Epidermal melanocyte (primary cell): ENCODE data around the gene PHGDH.

Experiments
- DNase-seq: peaks from one replicate; pipeline ENCODE4 v3.0.0; 2011; ENCODE audit warnings: low spot score; ENCODE audit not compliant: insufficient read length

PHGDH gene

DNA sequence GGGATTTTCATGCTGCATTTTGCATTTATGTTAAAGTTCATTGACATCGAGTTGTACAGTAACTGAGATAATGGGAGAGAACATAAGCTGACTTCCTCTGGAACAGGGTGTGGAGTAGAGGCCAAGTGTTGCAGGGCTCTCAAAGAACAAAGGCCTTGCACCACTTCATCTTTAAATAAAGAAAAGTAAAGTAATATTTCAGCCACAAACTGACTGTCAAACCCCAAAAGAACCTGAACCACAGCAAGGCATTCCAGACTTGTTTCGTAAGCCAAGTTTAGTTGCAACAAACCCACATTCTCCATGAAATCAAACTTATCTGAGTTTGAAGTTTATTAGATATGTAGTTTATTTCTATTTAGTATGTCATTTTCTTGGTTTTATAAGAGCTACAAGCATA lies 76.0 kb downstream of the PHGDH start:
- no peak for DNase-seq

DNA sequence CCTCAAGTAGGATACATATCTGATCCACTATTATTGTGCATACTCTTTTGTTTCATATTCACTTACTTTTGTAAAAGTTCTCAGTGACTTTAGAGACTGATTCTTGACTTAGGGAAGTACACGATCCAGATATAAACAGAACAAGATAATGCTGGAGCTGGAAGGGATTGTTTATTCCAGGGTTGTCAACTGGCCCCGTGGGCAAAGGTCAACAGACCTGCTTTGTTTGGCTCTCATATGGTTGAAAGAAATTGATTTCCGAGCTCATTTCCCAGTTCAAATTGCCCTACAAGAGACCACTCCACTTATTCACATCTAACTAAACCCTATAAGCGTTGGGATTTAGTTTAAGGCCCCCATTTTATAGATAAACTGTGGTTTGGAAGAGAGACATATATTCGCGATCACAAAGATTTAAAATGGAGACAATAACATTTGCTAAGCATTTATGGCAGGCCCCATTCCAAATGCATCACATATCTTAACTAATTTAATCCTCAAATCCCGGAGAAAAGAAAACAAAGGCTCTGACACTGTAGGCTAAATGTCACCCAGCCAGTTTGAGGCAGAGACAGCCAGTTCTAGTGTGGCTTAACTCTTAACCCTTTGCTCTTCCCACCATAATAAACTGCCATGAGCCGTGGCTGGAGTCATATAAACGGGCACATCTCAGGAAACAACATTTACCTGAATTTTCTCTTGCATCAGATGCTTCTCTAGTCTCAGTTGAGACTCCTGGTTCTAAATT lies 78.9 kb downstream of the PHGDH start:
- no peak for DNase-seq

- no peak for DNase-seq
Measured at GRCh38 chr1:119791377-119791776, 79.6 kb downstream of the PHGDH start.
